B cell (primary cell): ENCODE data around the gene CLASP2. TPM values are rescaled to one million over a fixed set of nuclear protein-coding genes. Genes with fewer than 3 reads are reported as not detected.

Source experiments
- ATAC-seq: fragments of 200-7000 bp; cut with Tn5 transposase; one replicate; pipeline ENCODE4 v1.10.0; 2021; ENCODE audit warnings: low read depth, mild to moderate bottlenecking, moderate number of reproducible peaks, moderate library complexity
- CTCF ChIA-PET: fragments of 350-600 bp; sonication (Branson Sonifier 250); formaldehyde crosslinking; loops from one replicate; lab custom pipeline; 2021; ENCODE audit warnings: antibody characterized with exemption, inconsistent platforms; lab: Charles Lee
- POLR2A ChIA-PET: fragments of 350-600 bp; sonication (Branson Sonifier 250); formaldehyde crosslinking; loops from one replicate; lab custom pipeline; 2021; ENCODE audit warnings: antibody characterized with exemption; lab: Charles Lee
- DNase-seq: peaks from one replicate; pipeline ENCODE4 v3.0.0; 2013
- H2AFZ ChIP-seq: 2 replicates; pipeline ENCODE4 v1.6.1; 2012; ENCODE audit warnings: mild to moderate bottlenecking, low read depth, low read length; ENCODE audit not compliant: insufficient read depth, poor library complexity, severe bottlenecking
- H3K27ac ChIP-seq, 2 donors: 1 replicate in 1 of 2; 2 replicates in 1 of 2; pipeline ENCODE4 v1.5.1; 2012 to 2013; ENCODE audit warnings: low read length in 2 of 2, mild to moderate bottlenecking in 2 of 2, moderate library complexity in 1 of 2
- H3K27me3 ChIP-seq, 4 experiments: fragments of 200-600 bp in 1 of 4; sonication (generic) in 1 of 4; replicated peaks in 1 of 4; 1 replicate in 2 of 4; 2 replicates in 2 of 4; pipeline versions ENCODE4 v1.6.1 to v1.7.0; 2013 to 2016; ENCODE audit warnings: low read length in 3 of 4, mild to moderate bottlenecking in 2 of 4, mixed read lengths in 1 of 4, moderate library complexity in 1 of 4; ENCODE audit not compliant: insufficient read depth in 4 of 4, control insufficient read depth in 3 of 4; ENCODE audit errors: control extremely low read depth in 1 of 4
- H3K36me3 ChIP-seq, 2 experiments: replicated peaks in 1 of 2; 1 replicate in 1 of 2; 2 replicates in 1 of 2; pipeline versions ENCODE4 v1.6.1 to v1.7.1; 2013; ENCODE audit warnings: low read length in 1 of 2; ENCODE audit not compliant: insufficient read depth in 2 of 2, control insufficient read depth in 1 of 2; ENCODE audit errors: control extremely low read depth in 1 of 2, extremely low read depth in 1 of 2
- H3K4me1 ChIP-seq, 2 donors: fragments of 200-600 bp in 1 of 2; sonication (generic) in 1 of 2; 1 replicate in 1 of 2; 2 replicates in 1 of 2; pipeline versions ENCODE4 v1.5.1 to v1.6.1; 2013 to 2017; ENCODE audit warnings: low read length in 2 of 2; ENCODE audit not compliant: control insufficient read depth in 2 of 2, insufficient read depth in 2 of 2
- H3K4me2 ChIP-seq: replicated peaks from 2 replicates; pipeline ENCODE3; 2012; ENCODE audit warnings: mild to moderate bottlenecking, low read depth, low read length; ENCODE audit not compliant: poor library complexity, severe bottlenecking
- H3K4me3 ChIP-seq, 5 experiments: fragments of 200-600 bp in 1 of 5; sonication (generic) in 1 of 5; 1 replicate in 3 of 5; 2 replicates in 2 of 5; pipeline versions ENCODE4 v1.5.1 to v1.7.0; 2011 to 2016; ENCODE audit warnings: low read length in 4 of 5, mild to moderate bottlenecking in 4 of 5, low read depth in 2 of 5, control low read depth in 1 of 5, moderate library complexity in 1 of 5; ENCODE audit not compliant: insufficient read depth in 1 of 5; ENCODE audit errors: control extremely low read depth in 1 of 5, extremely low read depth in 1 of 5
- H3K79me2 ChIP-seq: fragments of 200-600 bp; sonication (generic); one replicate; pipeline ENCODE4 v1.6.0; 2016; ENCODE audit warnings: low read length; ENCODE audit not compliant: control insufficient read depth, insufficient read depth
- H3K9ac ChIP-seq: fragments of 200-600 bp; sonication (generic); 2 replicates; pipeline ENCODE4 v1.6.1; 2017; ENCODE audit warnings: mild to moderate bottlenecking, low read length, moderate library complexity
- H3K9me3 ChIP-seq, 3 donors: one replicate each; pipeline versions ENCODE4 v1.6.1 to v1.7.1; 2013; ENCODE audit warnings: low read length in 2 of 3; ENCODE audit not compliant: control insufficient read depth in 2 of 3, insufficient read depth in 1 of 3; ENCODE audit errors: control extremely low read depth in 1 of 3
- H4K20me1 ChIP-seq: 2 replicates; pipeline ENCODE4 v1.6.0; 2012; ENCODE audit warnings: mild to moderate bottlenecking, low read length; ENCODE audit not compliant: insufficient read depth, control insufficient read depth, poor library complexity, severe bottlenecking
- H3K27ac Mint-ChIP-seq: one replicate; pipeline ENCODE4 v1.8.0; 2021; ENCODE audit warnings: mixed read lengths
- H3K27me3 Mint-ChIP-seq: one replicate; pipeline ENCODE4 v1.8.0; 2021; ENCODE audit warnings: mixed read lengths
- H3K4me1 Mint-ChIP-seq: one replicate; pipeline ENCODE4 v1.8.0; 2021; ENCODE audit warnings: mixed read lengths
- H3K4me3 Mint-ChIP-seq: one replicate; pipeline ENCODE4 v1.8.0; 2021; ENCODE audit warnings: mixed read lengths
- H3K9me3 Mint-ChIP-seq: one replicate; pipeline ENCODE4 v1.8.0; 2022; ENCODE audit warnings: mixed read lengths; ENCODE audit not compliant: insufficient read depth
- CTCF ChIP-seq: fragments of 200-600 bp; IDR thresholded peaks from one replicate; pipeline ENCODE4 v1.8.0; 2022; ENCODE audit warnings: antibody characterized with exemption, mild to moderate bottlenecking
- EZH2 ChIP-seq: IDR thresholded peaks from 2 replicates; pipeline ENCODE4 v1.6.1; 2012; ENCODE audit warnings: borderline replicate concordance, low read depth, mild to moderate bottlenecking, moderate library complexity, low read length; ENCODE audit not compliant: insufficient read depth, poor library complexity, severe bottlenecking
- WGBS: methylation state at CpG from one replicate; pipeline ENCODE4 v1.1.5; 2013; ENCODE audit warnings: missing lambda C conversion rate; ENCODE audit not compliant: insufficient coverage; 5-methylcytosine and 5-hydroxymethylcytosine counted together
- intact Hi-C: fragments of 100-400 bp; cut with micrococcal nuclease; formaldehyde crosslinking; loops from one replicate; pipeline ENCODE4 v1.10.0; 2022
- polyA plus RNA-seq: library from polyadenylated mRNA; depleted of rRNA; stranded (reverse); fragments of >200 nt; gene quantifications from 2 replicates; pipeline ENCODE4 v1.2.3, GENCODE V29; 2012
- total RNA-seq, 2 donors: library from RNA; stranded (reverse); fragments of 120-200 nt in 1 of 2; gene quantifications; 1 replicate in 1 of 2; 2 replicates in 1 of 2; pipeline versions ENCODE4 v1.2.3 to v1.2.4, GENCODE V29; 2013 to 2022

CLASP2 gene
- total and polyA plus RNA-seq, 2 donors (not counting 1 experiment from before 2014, with no cell fraction given): 10.7 to 109 TPM

DNA sequence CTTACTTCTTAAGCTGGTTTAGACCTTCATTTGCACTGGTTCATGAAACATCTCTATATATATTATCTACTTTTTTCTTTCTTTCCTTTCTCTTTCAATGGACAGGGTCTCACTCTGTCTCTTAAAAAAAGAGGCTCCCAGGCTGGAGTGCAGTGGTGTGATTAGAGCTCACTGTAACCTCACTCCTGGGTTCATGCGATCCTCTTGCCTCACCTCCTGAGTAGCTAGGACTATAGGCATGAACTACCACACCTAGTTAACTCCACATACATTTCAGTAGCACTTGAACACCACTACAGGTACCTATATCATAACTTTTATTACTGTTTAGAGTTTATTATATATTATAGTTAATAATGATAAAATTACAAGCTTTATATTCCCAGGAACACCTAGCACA, 160.8 kb downstream of the CLASP2 start:
- Histone ChIP-seq H2AFZ (no peak overlapping the region), H3K4me1 (no peaks in the 10 kb centered on the region), H3K9me3 (no peaks in the 10 kb centered on the region), H3K79me2 (no peaks in the 10 kb centered on the region), H4K20me1 (no peaks in the 10 kb centered on the region), H3K27me3 (no peaks in the 10 kb centered on the region), H3K36me3 (peaks cover 5 to 27% of the 10 kb centered on the region in 2 experiments), H3K27ac (no peak overlapping the region), H3K4me2 (no peak overlapping the region), H3K9ac (no peak overlapping the region), H3K4me3 (no peak overlapping the region)
- CTCF ChIA-PET: no interaction called here
- WGBS: no CpG with 5 or more reads among the region's 1 CpG
- DNase-seq (no peak), ATAC-seq (no peak)
- TF ChIP-seq CTCF: no peak
- no peak for TF ChIP-seq EZH2
- intact Hi-C loops: no loop called here
- Mint-ChIP-seq H3K27ac (no peak overlapping the region), H3K27me3 (no peaks in the 10 kb centered on the region), H3K9me3 (no peaks in the 10 kb centered on the region), H3K4me1 (no peaks in the 10 kb centered on the region), H3K4me3 (no peak overlapping the region)
- POLR2A ChIA-PET: no interaction called here

- no CpG with 5 or more reads among the region's 1 CpG for WGBS
- no peak for DNase-seq
- ChIA-PET POLR2A (no interaction called here), CTCF (no interaction called here)
- intact Hi-C loops: no loop called here
- peaks cover 18% of the 10 kb centered on the region for H3K4me1 Mint-ChIP-seq
- no peaks in the 10 kb centered on the region for H3K4me1 ChIP-seq
- no peak overlapping the region for H3K4me3 ChIP-seq
- H3K27me3 Mint-ChIP-seq: no peaks in the 10 kb centered on the region
- H3K9me3 ChIP-seq: peaks cover 0 to 5% (median 2%) of the 10 kb centered on the region in 3 donors
- H3K27me3 ChIP-seq: no peaks in the 10 kb centered on the region
- no peak overlapping the region for H3K27ac ChIP-seq
- peaks cover 3 to 8% of the 10 kb centered on the region in 2 experiments for H3K36me3 ChIP-seq
- no peak overlapping the region for H3K27ac Mint-ChIP-seq
- H3K9me3 Mint-ChIP-seq: no peaks in the 10 kb centered on the region
- H4K20me1 ChIP-seq: no peaks in the 10 kb centered on the region
- H3K4me2 ChIP-seq: no peak overlapping the region
- H3K79me2 ChIP-seq: no peaks in the 10 kb centered on the region
- H3K4me3 Mint-ChIP-seq: no peak overlapping the region
- no peak overlapping the region for H3K9ac ChIP-seq
- ATAC-seq: no peak
- H2AFZ ChIP-seq: no peak overlapping the region
- TF ChIP-seq CTCF (no peak), EZH2 (no peak)
Observed at GRCh38 chr3:33547101-33547500, 171.0 kb downstream of the CLASP2 start.
